K562 (cell line): ENCODE measurements around the gene SLC7A4. TPM values are rescaled to one million over a fixed set of nuclear protein-coding genes. Genes with fewer than 3 reads are reported as not detected.

Experiments
- CAMTA2 ChIP-seq: fragments of 250-450 bp; sonication (Bioruptor Pico); conservative IDR thresholded peaks from 2 replicates; pipeline ENCODE4 v1.5.1; 2022
- E2F3 ChIP-seq: fragments of 250-450 bp; sonication (Bioruptor Pico); IDR thresholded peaks from 2 replicates; pipeline ENCODE4 v1.4.0; 2020; ENCODE audit warnings: mild to moderate bottlenecking
- HDAC1 ChIP-seq, 2 experiments: fragments of 450-650 bp; IDR thresholded peaks; 2 replicates each; pipeline ENCODE4 v1.6.1; 2016 to 2017; ENCODE audit warnings: inconsistent platforms in 1 of 2, mild to moderate bottlenecking in 1 of 2, moderate library complexity in 1 of 2
- MLX ChIP-seq, 2 experiments: fragments of 450-650 bp in 1 of 2; sonication (generic) in 1 of 2; formaldehyde crosslinking; conservative IDR thresholded peaks; 2 replicates each; pipeline versions ENCODE4 v1.4.0 to v1.8.1; 2020 to 2022; ENCODE audit warnings: mild to moderate bottlenecking in 1 of 2, missing genetic modification reagents in 1 of 2
- NR4A1 ChIP-seq, 2 experiments: fragments of 250-450 bp in 1 of 2; fragments of 450-650 bp in 1 of 2; sonication (Bioruptor Pico) in 1 of 2; IDR thresholded peaks; 2 replicates each; pipeline versions ENCODE4 v1.4.0 to v1.6.1; 2016 to 2020; ENCODE audit warnings: mild to moderate bottlenecking in 2 of 2, missing compliant biosample characterization in 1 of 2, missing genetic modification characterization in 1 of 2, moderate library complexity in 1 of 2
- RAD21 ChIP-seq, 2 experiments: fragments of 250-450 bp in 1 of 2; fragments of 450-650 bp in 1 of 2; sonication (Bioruptor Pico) in 1 of 2; formaldehyde crosslinking in 1 of 2; IDR thresholded peaks in 1 of 2; conservative IDR thresholded peaks in 1 of 2; 2 replicates each; pipeline versions ENCODE4 v1.4.0 to v1.8.0; 2020 to 2022; ENCODE audit warnings: mild to moderate bottlenecking in 2 of 2, moderate library complexity in 1 of 2
- RUNX1 ChIP-seq: sonication (generic); IDR thresholded peaks from 2 replicates; pipeline ENCODE4 v1.6.1; 2016; ENCODE audit warnings: antibody characterized with exemption, low read depth
- TCFL5 ChIP-seq: fragments of 250-450 bp; sonication (Bioruptor Pico); conservative IDR thresholded peaks from 2 replicates; pipeline ENCODE4 v1.6.1; 2021; ENCODE audit warnings: mild to moderate bottlenecking, moderate library complexity, matching md5 sums
- WHSC1 ChIP-seq: IDR thresholded peaks from one replicate; pipeline ENCODE4 v1.6.1; 2012; ENCODE audit warnings: low read length, control low read depth, inconsistent platforms
- ZNF764 ChIP-seq: fragments of 250-450 bp; sonication (Bioruptor Pico); IDR thresholded peaks from 2 replicates; pipeline ENCODE4 v1.4.0; 2020; ENCODE audit warnings: low read depth, mild to moderate bottlenecking, moderate library complexity
- polyA plus RNA-seq, 8 experiments: library from polyadenylated mRNA; depleted of rRNA in 4 of 8; stranded (reverse) in 5 of 8; unstranded in 3 of 8; fragments of >200 nt; fragmentation: Nextera tagmentation in 2 of 8; fragmentation: Illumina TruSeq in 1 of 8; extraction: Ambion mirVana in 2 of 8; extraction: Trizol in 1 of 8; gene quantifications; 2 replicates each; pipeline versions ENCODE4 v1.2.1 to v1.2.3, GENCODE V29; 2011 to 2014; ENCODE audit warnings: inconsistent platforms in 1 of 8, missing spikeins in 1 of 8
- total RNA-seq, 7 experiments: library from RNA; depleted of rRNA in 6 of 7; stranded (reverse); fragments of >200 nt in 6 of 7; fragmentation: Illumina TruSeq in 2 of 7; extraction: Trizol in 2 of 7; gene quantifications; 2 replicates each; pipeline versions ENCODE4 v1.2.1 to v1.2.3, GENCODE V29; 2011 to 2021; ENCODE audit warnings: low replicate concordance in 1 of 7
- TF ChIP-seq, protein P1 (sequence below): fragments of 450-650 bp; IDR thresholded peaks from 2 replicates; pipeline ENCODE4 v1.6.1; 2016; ENCODE audit warnings: low read depth

SLC7A4 gene
- total and polyA plus RNA-seq, 9 of the 15 experiments (the other 6 are each of a cell fraction or from before 2014, with no cell fraction given) = not detected

- TF ChIP-seq TCFL5 (CRISPR knock-in tag) = no peak
- peak; percentile 65; the same call in 1 of the 2 replicates for TF ChIP-seq E2F3 (CRISPR knock-in tag)
- TF ChIP-seq, protein P1, sequence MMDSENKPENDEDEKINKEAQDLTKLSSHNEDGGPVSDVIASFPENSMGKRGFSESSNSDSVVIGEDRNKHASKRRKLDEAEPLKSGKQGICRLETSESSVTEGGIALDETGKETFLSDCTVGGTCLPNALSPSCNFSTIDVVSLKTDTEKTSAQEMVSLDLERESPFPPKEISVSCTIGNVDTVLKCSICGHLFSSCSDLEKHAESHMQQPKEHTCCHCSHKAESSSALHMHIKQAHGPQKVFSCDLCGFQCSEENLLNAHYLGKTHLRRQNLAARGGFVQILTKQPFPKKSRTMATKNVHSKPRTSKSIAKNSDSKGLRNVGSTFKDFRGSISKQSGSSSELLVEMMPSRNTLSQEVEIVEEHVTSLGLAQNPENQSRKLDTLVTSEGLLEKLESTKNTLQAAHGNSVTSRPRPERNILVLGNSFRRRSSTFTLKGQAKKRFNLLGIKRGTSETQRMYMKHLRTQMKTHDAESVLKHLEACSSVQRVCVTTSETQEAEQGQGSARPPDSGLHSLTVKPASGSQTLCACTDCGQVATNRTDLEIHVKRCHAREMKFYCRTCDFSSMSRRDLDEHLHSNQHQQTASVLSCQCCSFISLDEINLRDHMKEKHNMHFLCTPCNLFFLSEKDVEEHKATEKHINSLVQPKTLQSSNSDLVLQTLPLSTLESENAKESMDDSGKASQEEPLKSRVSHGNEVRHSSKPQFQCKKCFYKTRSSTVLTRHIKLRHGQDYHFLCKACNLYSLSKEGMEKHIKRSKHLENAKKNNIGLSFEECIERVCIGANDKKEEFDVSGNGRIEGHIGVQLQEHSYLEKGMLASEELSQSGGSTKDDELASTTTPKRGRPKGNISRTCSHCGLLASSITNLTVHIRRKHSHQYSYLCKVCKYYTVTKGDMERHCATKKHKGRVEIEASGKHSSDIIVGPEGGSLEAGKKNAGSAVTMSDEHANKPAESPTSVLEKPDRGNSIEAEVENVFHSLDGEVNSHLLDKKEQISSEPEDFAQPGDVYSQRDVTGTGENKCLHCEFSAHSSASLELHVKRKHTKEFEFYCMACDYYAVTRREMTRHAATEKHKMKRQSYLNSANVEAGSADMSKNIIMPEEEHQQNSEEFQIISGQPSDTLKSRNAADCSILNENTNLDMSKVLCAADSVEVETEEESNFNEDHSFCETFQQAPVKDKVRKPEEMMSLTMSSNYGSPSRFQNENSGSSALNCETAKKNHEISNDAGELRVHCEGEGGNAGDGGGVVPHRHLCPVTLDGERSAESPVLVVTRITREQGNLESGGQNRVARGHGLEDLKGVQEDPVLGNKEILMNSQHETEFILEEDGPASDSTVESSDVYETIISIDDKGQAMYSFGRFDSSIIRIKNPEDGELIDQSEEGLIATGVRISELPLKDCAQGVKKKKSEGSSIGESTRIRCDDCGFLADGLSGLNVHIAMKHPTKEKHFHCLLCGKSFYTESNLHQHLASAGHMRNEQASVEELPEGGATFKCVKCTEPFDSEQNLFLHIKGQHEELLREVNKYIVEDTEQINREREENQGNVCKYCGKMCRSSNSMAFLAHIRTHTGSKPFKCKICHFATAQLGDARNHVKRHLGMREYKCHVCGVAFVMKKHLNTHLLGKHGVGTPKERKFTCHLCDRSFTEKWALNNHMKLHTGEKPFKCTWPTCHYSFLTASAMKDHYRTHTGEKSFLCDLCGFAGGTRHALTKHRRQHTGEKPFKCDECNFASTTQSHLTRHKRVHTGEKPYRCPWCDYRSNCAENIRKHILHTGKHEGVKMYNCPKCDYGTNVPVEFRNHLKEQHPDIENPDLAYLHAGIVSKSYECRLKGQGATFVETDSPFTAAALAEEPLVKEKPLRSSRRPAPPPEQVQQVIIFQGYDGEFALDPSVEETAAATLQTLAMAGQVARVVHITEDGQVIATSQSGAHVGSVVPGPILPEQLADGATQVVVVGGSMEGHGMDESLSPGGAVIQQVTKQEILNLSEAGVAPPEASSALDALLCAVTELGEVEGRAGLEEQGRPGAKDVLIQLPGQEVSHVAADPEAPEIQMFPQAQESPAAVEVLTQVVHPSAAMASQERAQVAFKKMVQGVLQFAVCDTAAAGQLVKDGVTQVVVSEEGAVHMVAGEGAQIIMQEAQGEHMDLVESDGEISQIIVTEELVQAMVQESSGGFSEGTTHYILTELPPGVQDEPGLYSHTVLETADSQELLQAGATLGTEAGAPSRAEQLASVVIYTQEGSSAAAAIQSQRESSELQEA = no peak
- TF ChIP-seq NR4A1 (CRISPR knock-in tag; IDR thresholded peaks at IDR 0.05) = 0 out of 2 replicates have a peak, but pooled peaks have one; percentile 11
- TF ChIP-seq NR4A1 (tag; IDR thresholded peaks at IDR 0.05) = no peak
- no peak for TF ChIP-seq MLX (CRISPR knock-in tag; conservative IDR thresholded peaks at IDR 0.05)
- TF ChIP-seq CAMTA2 (CRISPR knock-in tag) = 0 out of 2 replicates have a peak, but pooled peaks have one; percentile 57
- no peak for TF ChIP-seq HDAC1 (IDR thresholded peaks at IDR 0.05)
- TF ChIP-seq ZNF764 (CRISPR knock-in tag) = 0 out of 2 replicates have a peak, but pooled peaks have one; percentile 26
- no peak for TF ChIP-seq RUNX1
- TF ChIP-seq WHSC1 = peak; percentile 43
- TF ChIP-seq RAD21 (CRISPR knock-in tag; conservative IDR thresholded peaks at IDR 0.05 in 1 of 2, IDR thresholded peaks at IDR 0.05 in 1 of 2) = no peak
- TF ChIP-seq, all 486 proteins: peak for 8
These were observed 46.6 kb downstream of the SLC7A4 start (continued) for GRCh38 chr22:20985720-20986119.
